Measurements from ENCODE around the gene VAV3.
"Not testable (repeated sequence)": the region's sequence is repeated elsewhere in the genome, so short reads cannot be mapped to it uniquely, and the experiment has no call there.

The VAV3 gene

DNA sequence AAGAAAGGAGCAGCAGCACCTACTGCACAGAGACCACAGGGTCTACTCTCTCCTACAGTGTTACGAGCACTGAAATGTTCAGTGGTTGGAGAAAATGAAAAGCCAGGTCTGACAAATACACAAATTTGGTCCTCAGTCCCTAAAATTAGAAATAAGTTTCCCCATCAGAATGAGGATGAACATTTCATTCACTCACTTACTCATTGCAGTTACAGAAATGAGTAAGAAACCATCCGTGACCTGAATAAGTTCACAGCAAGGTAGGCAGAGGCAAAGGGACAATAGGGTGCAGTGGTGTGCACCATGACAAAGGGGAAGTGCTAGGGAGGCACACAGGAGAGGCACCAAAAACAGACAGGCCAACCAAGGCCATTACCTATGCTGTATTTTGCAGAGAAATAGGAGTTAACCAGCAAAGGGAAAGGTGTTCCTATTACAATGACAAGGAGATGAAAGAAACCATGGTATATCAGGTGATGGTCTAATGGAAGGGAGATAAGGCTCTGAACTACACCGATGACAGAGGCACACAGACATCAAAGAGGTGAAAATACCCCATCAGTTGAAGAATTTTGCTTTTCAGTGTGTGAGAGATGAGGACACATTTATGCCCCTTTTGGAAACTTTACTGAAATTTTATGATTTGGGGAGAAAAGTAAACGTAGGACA lies 29.4 kb downstream of the VAV3 start:
- no peak for DNase-seq

DNA sequence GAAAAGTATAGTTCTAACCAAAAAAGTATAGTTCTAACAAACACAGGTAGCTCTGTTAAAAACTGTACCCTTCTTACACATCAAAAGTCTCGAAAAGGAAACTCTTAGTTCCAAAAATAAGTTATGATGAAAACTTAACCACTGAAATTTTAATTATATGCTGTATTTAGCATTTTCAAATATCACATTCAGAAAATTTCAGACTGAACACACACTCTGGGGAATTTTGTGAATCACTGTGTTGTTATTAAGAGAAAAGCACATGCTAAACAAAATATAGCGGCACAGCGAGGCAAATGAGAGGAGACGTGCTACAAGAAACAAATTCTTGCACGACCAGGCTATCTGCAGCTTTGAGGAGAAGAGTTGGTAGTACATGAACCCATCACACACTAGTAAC lies 30.4 kb downstream of the VAV3 start:
- DNase-seq = no peak

DNA sequence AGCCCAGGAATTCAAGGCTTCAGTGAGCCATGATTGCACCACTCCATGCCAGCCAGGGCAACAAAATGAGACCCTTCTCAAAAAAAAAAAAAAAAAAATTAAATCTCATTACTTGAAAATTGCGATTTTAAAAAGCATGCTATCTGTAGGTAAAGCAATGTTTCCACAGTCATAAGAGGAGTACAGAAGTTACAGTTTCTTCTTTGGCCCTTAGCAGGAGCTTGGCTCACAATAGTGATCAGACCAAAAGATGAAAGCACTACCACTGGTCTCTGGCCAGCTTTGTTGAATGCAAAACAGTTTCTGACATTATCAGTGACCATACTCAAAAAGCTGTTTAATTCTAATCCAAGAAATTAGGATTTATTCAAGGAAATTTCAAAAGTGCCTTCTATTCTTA lies 31.2 kb downstream of the VAV3 start:
- no peak for DNase-seq

DNA sequence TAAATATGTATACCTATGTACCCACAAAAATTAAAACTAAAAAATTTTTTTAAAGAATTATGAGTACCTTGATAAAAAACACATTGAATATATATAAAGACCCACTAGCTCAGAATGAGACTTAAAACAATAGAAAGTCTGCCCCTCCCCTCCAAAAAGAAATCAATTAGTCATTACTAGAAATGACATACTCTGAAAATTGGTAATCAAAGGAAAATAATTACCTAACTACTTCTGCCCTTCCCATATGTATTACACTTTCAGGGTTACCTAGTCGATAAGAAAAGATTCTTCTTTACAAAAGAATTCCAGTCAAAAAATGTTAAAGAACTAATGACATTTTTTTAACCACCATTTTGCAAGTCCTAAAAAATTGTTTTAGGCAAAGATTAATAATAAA lies 34.7 kb downstream of the VAV3 start:
- no peak for DNase-seq

DNA sequence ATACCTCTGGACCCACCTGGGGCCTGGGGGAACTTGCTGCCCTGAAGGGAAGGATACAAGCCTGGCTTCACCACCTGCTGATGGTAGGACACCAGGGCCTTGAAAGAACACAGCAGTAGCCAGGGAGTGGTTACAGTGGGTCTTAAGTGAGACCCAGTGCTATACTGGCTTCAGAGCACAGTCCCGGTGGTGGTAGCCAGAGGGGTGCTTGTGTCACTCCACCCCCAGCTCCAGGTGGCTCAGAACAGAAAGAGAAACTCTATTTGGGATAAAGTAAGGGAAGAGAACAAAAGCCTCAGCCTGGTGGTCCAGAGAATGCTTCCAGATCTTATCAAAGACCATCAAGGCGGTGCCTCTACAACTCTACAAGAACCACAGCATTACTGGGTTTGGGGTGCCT lies 37.2 kb downstream of the VAV3 start:
- no peak for DNase-seq

DNA sequence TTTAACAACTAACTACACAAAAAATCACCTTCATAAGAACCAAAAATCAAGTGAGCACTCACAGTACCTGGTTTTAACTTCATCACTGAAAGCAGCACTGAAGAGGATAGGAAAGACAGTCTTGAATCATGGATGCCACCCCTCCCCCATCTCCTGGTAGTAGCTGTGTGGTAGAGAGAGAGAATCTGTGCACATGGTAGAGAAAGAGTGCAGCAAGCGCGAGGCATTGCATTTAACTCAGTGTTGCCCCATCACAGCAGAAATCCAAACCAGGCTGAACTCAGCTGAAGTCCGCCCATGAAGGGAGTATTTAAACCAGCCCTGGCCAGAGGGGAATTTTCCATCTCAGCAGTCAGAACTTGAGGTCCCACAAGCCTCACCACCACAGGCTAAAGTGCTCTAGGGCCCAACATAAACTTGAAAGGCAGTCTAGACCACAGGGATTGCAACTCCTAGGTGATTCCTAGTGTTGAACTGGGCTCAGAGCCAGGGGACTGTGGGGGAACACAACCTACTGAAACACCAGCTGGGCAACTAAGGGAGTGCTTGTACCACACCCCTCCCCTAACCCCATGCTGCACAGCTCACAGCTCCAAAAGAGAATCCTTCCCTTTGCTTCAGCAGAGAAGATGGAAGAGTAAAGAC lies 38.4 kb downstream of the VAV3 start:
- peak; percentile 11 for DNase-seq

DNA sequence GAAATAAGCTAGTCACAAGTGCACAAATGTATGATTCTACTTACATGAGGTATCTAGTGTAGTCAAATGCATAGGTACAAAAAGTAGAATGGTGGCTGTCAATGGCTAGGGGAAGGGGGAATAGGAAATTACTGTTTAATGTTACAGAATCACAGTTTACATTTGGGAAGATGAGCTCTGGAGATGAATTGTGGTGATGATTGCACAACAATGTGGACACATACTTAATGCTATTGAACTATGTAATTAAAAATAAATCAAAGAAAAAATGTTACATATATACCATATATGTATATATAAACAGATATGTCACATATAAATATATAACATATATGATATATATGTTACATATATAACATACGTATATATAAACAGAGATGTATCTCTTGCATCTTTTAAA lies 39.4 kb downstream of the VAV3 start:
- DNase-seq = no peak

DNA sequence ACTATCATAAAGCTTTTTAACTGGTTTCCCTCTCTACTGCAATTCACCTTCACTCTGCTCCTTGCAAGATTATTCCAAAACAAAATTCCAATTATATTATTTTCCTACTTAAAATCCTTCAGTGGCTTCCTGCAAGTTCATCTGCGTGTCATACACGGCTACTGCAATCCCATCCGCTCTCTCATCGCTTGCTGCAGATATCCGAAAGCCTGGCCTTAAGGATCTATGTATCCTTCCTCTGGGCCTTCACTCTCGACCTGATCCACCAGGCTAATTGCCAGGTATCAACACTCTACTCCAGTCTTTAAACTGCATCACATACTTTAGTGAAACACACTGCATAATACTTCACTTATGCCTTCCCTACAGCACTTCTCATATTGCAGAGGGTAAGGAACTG lies 44.0 kb downstream of the VAV3 start:
- no peak for DNase-seq

DNA sequence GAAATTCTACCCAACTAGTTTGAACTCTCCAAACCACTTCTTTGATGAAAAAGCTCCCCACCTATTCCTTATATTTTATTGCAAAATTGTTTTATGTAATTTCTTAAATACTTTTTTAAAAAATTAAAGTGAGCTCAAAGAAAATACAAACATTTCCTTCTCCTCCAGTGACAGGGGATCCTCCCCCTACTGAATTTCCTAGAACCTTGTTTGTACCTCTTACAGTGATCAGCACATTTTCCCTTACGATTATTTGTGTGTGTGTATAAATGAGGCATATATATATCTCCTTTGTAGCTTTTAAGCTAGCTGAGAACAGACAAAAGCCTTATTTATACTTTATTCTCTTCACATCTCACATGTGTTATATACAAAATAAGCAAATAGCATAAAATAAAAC lies 44.4 kb downstream of the VAV3 start:
- DNase-seq = no peak

DNA sequence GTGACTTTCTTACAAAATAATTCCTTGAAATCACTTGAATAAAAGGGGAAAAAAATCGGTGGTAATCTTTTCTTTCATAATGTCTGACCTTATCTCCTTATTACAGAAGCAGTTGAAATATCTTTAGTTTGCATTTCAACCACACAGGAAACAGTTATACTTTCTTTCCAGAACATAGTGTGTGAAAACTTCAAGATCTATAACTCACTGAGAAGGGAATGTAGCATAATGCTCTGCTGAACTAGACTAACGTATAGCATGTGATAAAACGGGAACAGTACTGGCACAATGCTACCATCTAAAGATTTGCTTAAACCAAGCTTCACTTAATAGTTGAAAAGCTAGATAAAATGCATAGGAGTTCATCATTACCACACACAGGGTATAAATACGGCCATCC lies 45.0 kb downstream of the VAV3 start:
- DNase-seq = no peak

DNA sequence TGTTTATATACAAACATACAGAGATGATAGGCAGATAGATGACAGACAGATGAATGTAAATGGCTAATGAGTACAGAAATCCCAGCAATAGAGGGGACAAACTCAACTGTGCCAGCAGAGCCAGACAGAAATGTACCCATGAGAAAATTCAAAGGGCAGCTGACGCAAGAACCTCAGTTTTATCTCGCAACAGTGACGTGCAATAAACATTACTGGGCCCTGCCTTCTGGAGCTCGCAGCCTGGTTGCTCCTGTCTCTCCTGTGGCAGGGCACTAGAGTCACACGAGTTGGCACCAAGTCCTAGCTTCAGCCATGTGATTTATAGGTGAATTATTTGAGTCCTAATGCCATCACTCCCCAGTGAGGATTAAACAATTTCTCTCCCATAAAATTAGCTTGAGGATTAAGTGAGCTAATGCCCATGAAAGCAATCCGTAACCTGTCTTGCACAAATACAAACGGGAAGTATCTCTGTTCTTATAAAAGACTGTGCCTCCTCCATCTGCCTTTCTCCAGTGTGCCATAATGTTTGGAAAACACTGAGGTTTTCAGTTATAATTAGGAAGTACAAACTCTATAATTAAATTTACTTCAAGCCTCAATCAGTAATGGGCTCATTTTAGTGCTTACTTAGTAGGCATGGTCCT lies 50.7 kb downstream of the VAV3 start:
- no peak for DNase-seq

DNA sequence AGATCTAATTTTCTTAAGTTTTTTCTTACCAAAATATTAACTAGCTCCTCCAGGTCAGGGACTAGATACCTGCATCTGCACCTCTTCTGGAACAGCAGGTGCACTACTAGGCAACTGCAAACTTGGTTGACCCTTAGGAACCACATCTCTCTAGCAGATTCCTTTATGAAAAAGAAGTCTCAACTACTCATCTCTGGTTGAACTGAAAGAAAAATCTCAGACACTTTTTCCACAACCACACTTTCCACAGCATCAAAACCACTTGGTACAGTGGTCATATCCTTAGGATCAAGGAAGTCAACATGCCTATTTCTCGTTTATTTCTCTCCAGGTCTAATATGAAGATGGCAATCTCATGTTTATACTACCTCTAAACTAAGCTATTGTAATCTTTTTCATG lies 52.3 kb downstream of the VAV3 start:
- DNase-seq = no peak

DNA sequence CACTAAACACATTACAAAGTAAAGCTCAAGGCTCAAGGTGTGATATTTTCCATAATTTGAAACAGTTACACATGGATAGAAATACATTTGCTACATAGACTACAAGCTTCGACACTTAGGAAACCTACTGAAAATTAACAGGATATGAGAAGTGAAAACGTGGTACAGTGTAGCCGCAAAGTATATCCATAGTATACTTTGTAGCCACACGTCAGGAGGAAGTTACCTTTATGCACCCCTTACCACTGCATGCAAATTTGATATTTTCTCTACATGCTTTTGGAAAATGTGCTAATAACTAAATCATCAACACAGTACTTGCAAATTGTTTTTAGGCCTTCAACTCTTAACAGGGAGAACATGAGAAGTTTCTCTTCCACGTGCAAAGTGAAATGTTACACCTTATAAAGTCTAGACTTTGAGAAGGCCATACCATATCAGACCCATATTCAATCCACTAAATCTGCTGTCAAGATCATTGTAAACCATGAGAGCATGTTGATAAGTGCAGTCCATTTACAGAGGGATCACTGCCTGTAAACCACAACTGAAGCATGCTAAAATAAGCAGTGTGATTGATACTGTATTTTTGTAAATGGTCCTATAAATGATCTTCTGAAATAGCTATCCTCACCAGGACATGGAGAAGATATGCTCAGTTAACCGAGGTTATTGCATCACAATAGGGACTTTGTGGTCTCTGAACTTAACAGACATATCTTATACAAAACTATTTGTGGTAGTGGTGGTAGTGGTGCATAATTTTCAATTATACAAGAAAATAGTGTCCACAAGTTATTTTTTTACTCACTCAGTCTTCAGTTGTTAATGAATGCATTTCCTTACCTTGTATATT lies 64.7 kb downstream of the VAV3 start:
- no peak for DNase-seq

DNA sequence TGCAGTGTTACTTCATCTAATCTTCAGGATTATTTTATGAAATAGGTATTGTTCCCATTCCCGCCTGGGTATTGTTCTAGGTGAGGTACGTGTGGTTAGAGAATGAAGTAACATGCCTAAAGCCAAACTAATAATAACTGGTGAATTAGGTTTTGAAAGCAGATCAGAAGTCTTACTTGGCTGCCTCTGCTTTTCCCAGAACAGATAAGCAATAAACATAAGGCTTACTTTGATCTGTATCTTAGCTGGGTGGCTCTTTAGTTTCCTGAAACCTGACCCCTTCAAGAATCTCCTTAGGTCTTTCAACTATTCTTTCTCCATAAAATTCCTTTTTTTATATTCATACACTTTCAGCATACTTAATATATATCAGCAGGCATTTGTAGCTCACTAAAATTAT lies 65.3 kb downstream of the VAV3 start:
- no peak for DNase-seq

DNA sequence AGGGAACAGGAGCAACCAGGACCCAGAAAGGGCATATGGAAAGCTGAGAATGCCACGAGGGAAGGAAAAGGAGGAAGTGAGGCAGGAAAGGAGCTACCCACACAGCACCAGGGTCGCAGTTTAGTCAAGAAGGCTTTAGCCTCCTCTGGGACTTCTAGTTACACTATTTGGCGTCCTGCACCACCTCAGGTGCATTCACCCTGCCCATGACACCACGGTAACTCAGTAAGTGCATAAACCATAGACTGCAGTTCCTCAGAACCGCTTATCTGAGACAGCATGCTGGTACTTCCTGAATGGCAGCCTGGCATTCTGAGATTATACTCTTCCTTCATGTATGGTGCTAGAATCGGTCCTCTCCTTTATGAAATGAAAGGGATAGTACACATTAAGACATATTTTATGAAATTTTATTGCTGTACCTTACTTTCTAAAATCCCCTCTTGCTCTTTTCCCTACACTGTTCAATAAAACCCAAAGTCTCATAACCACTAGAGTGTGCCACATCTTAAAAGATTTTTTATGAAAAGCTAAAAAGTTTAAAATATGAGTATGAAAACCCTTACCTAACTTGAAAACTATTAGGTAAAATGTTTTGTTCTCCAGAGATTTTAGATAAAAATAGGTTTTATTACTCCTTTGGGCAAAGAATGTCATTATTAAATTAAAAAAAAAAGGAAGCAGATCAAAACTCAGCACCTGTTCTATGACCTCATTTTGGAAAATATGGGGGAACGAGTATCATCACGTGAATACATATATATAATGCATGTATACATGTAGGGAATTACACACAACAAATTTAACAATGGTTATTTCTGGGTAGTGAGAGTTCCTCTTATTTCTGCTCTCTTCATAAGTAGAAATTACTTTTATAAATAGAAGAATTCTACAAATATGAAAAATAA lies 67.3 kb downstream of the VAV3 start:
- no peak for DNase-seq

DNA sequence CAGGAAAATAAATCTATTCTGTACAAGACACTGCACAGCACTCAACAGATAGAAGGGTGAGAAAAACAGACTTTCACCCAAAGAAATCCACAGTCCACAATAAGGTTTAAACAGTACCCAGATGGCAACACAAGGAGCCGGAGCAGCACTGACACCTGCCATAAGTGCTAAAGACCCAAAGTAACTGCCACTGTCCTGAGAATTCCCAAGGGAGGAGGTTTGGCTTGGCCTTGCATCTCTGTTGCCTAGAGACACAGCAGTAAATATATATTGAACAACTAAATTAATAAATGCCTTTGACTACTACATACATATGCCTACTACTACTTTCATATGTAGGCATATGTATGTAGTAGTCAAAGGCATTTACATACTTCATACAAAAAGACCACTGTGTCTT lies 68.0 kb downstream of the VAV3 start:
- DNase-seq = no peak

DNA sequence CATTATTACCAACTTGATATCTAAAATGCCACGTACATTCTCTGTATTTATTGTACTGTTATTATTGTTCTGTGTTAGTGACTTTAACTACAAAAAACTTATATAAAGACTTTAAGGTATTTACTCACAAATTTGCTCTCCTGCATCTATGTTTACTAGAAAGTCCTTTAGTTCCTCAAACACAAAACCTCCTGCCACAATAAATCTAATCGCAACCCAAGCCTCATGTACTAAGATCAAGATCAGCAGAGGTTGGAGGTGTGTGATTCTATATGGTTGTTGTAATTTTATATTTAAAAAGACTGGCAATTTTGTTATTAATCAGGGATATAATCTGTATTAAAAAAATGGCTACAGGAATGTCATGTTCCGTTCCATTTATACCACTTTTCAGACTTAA lies 68.6 kb downstream of the VAV3 start:
- DNase-seq = no peak

DNA sequence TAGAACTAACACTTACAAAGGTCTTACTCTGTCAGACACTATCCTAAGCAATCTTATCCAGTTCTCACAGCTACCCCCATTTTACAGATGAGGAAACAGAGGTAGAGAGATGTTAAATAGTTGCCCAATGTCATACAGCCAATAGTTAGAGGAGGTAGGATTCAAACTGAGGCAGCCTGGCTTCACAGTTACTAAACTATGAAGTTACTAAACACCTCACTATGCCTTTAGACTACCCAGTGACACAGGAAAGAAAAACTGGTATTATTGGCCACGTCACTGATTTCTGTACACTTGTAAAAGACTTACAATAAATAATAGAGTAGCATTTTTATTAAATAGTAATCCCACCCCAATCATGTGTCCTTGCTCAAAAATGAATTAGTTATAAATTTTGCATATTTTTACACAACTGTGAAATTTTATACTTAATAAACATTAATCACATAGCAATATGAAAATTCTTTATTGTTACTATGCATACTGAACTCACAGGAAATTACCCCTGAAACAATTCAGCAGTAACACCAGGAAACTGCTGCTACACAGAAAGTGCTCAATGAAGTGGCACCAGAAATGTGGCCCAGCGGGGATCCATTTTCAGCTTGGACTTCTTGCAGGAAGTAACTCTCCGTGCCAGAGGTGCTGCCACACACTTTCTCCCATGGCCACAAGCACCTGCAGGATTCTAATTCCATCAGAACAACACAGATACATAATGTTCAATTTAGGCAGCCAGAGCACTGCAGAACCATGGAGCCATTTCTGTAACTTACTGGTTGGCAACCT lies 69.4 kb downstream of the VAV3 start:
- peak; percentile 2 for DNase-seq

DNA sequence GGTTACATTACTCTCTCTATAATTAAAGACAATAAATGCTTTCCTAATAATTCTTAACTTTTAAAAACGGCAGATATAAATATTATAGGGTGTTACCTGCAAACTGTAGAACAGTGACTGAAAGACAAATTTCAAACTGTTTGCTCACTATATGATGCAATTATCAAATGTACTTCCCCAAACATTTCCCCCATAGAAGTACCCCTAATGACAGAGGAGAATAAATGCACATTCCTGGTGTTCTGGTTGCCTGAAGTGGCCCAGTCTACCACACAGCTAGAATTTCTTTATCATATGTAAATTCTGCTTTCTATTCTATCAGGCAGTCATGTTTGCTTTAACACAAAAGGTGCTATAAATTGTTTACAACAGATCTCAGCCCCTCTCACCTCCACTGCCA lies 70.4 kb downstream of the VAV3 start:
- DNase-seq = no peak

DNA sequence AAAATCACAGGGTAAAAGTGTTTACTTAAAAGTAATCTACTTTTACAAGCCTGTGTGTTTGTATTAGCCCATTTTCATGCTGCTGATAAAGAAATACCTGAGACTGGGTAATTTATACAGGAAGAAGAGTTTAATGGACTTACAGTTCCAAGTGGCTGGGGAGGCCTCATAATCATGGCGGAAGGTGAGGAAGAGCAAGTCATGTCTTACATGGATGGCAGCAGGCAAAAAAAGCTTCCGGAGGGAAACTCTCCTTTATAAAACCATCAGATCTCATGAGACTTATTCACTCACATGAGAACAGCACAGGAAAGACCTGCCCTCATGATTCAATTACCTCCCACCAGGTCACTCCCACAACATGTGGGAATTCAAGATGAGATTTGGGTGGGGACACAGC lies 71.6 kb downstream of the VAV3 start:
- not testable (repeated sequence) for DNase-seq

DNA sequence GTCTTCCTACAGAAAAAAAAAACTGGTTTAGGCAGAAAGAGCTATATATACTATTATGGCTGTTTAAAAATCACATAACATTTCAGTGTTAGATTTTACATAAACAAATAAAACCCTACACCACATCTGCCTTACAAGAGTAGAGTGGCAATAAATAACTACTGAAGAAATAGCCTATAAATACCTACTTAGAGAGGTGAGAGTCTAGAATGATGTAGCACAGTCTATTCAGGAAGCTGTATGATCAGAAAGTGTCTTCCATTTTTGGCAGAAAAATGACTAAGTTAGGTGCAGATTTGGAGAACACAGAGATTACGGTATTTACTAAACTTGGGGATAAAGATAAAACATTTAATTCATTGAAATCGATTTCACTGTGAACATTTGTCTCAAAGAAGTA lies 75.5 kb downstream of the VAV3 start:
- no peak for DNase-seq

DNA sequence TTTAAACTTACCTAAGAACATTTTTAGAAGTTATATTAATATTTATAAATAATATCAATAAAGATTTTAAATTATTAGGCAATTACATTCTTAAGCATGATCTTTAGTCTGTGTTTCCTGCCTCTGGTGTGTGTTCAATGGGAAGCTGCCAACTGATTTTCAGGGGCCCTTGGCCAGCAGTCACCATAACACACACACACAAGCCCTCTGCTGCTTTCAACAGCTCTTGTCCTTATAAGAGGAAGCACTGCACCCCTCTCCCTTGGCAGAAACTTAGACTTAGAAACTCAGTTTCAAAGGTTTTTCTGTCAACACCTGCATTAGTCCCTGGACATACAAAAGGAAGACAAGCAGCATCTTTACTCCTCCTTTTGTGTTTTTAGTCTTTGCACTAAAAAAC lies 81.4 kb downstream of the VAV3 start:
- DNase-seq = no peak
